IMR-90 (cell line): Measurements from ENCODE around the gene KIAA0513. TPM values are rescaled to one million over a fixed set of nuclear protein-coding genes. Genes with fewer than 3 reads are reported as not detected.
A peak's percentile ranks its signal among the peaks of the same experiment; 100 is the strongest.

Experiments
- ATAC-seq: fragments of 200-7000 bp; cut with Tn5 transposase; 2 replicates; pipeline ENCODE4 v1.9.1; 2020; ENCODE audit warnings: low read depth, mild to moderate bottlenecking, moderate library complexity
- BruUV-seq: library from RNA; stranded (reverse); fragments of 400-500 nt; replicated peaks from 2 replicates; lab custom pipeline; 2021; lab: Mats Ljungman, UMichigan
- CTCF ChIA-PET: fragments of 300-600 bp; formaldehyde crosslinking; extraction: SDS; loops from one replicate; lab custom pipeline; 2021; ENCODE audit warnings: antibody characterized with exemption; lab: Yijun Ruan, JAX
- POLR2A ChIA-PET: fragments of 300-600 bp; sonication (Branson Sonifier 250); formaldehyde crosslinking; loops from one replicate; lab custom pipeline; 2022; ENCODE audit warnings: antibody characterized with exemption; ENCODE audit not compliant: unreplicated experiment; lab: Charles Lee
- DNase-seq: peaks from one replicate; pipeline ENCODE4 v3.0.0; 2013
- H2AFZ ChIP-seq: replicated peaks from 2 replicates; pipeline ENCODE3; 2013; ENCODE audit warnings: low read length, mild to moderate bottlenecking; ENCODE audit not compliant: poor library complexity
- H2AK5ac ChIP-seq: 2 replicates; pipeline ENCODE4 v1.6.1; 2013; ENCODE audit warnings: low read depth, low read length, inconsistent platforms
- H2AK9ac ChIP-seq: replicated peaks from 2 replicates; pipeline ENCODE3; 2013; ENCODE audit warnings: mild to moderate bottlenecking, low read depth, low read length, moderate library complexity; ENCODE audit not compliant: poor library complexity
- H2BK120ac ChIP-seq: 2 replicates; pipeline ENCODE4 v1.6.1; 2013; ENCODE audit warnings: low read depth, low read length, inconsistent platforms
- H2BK15ac ChIP-seq: 3 replicates; pipeline ENCODE4 v1.6.1; 2013; ENCODE audit warnings: low read depth, low read length, inconsistent platforms
- H2BK20ac ChIP-seq: 2 replicates; pipeline ENCODE4 v1.6.1; 2013; ENCODE audit warnings: low read depth, mild to moderate bottlenecking, inconsistent platforms, low read length, moderate library complexity
- H2BK5ac ChIP-seq: 2 replicates; pipeline ENCODE4 v1.6.1; 2013; ENCODE audit warnings: mild to moderate bottlenecking, low read depth, low read length, inconsistent platforms; ENCODE audit not compliant: poor library complexity, severe bottlenecking
- H3K14ac ChIP-seq: replicated peaks from 2 replicates; pipeline ENCODE4 v1.6.1; 2013; ENCODE audit warnings: low read depth, low read length, inconsistent platforms
- H3K18ac ChIP-seq: 2 replicates; pipeline ENCODE4 v1.6.1; 2013; ENCODE audit warnings: low read depth, low read length, control low read depth
- H3K23ac ChIP-seq: 2 replicates; pipeline ENCODE4 v1.6.1; 2013; ENCODE audit warnings: low read depth, low read length, inconsistent platforms
- H3K27ac ChIP-seq: 2 replicates; pipeline ENCODE4 v1.5.1; 2013; ENCODE audit warnings: mild to moderate bottlenecking, control low read depth, low read length; ENCODE audit not compliant: insufficient read depth
- H3K27me3 ChIP-seq: 2 replicates; pipeline ENCODE4 v1.6.1; 2013; ENCODE audit warnings: low read length; ENCODE audit not compliant: control insufficient read depth, insufficient read depth
- H3K36me3 ChIP-seq: 2 replicates; pipeline ENCODE4 v1.6.1; 2013; ENCODE audit warnings: low read length, mixed read lengths; ENCODE audit not compliant: control insufficient read depth, insufficient read depth
- H3K4ac ChIP-seq: 2 replicates; pipeline ENCODE4 v1.6.1; 2013; ENCODE audit warnings: low read depth, low read length, inconsistent platforms
- H3K4me1 ChIP-seq: 2 replicates; pipeline ENCODE4 v1.6.1; 2013; ENCODE audit warnings: low read length, mixed read lengths; ENCODE audit not compliant: control insufficient read depth, insufficient read depth
- H3K4me2 ChIP-seq: 2 replicates; pipeline ENCODE4 v1.6.1; 2013; ENCODE audit warnings: low read depth, mild to moderate bottlenecking, control low read depth, low read length, moderate library complexity
- H3K4me3 ChIP-seq: 2 replicates; pipeline ENCODE4 v1.5.1; 2013; ENCODE audit warnings: low read depth, mild to moderate bottlenecking, control low read depth, low read length, moderate library complexity; ENCODE audit not compliant: insufficient read depth
- H3K56ac ChIP-seq: 2 replicates; pipeline ENCODE4 v1.6.1; 2013; ENCODE audit warnings: low read length, inconsistent platforms; ENCODE audit not compliant: insufficient read depth; ENCODE audit errors: extremely low read depth
- H3K79me1 ChIP-seq, 2 experiments: 2 replicates each; pipeline ENCODE4 v1.6.1; 2013; ENCODE audit warnings: low read length in 2 of 2, inconsistent platforms in 1 of 2, low read depth in 1 of 2
- H3K9ac ChIP-seq: 2 replicates; pipeline ENCODE4 v1.6.1; 2013; ENCODE audit warnings: low read depth, low read length, control low read depth
- H3K9me1 ChIP-seq: 2 replicates; pipeline ENCODE4 v1.6.1; 2013; ENCODE audit warnings: low read length, inconsistent platforms; ENCODE audit not compliant: insufficient read depth
- H3K9me3 ChIP-seq: 2 replicates; pipeline ENCODE4 v1.6.1; 2013; ENCODE audit warnings: low read length; ENCODE audit not compliant: control insufficient read depth, insufficient read depth
- H4K20me1 ChIP-seq: 2 replicates; pipeline ENCODE4 v1.6.1; 2013; ENCODE audit warnings: low read length, inconsistent platforms; ENCODE audit not compliant: insufficient read depth
- H4K5ac ChIP-seq: 2 replicates; pipeline ENCODE4 v1.6.1; 2013; ENCODE audit warnings: mild to moderate bottlenecking, low read depth, low read length, control low read depth
- H4K8ac ChIP-seq, 2 experiments: 2 replicates each; pipeline ENCODE4 v1.6.1; 2013; ENCODE audit warnings: low read depth in 2 of 2, low read length in 2 of 2, control low read depth in 1 of 2, inconsistent platforms in 1 of 2
- H4K91ac ChIP-seq: 2 replicates; pipeline ENCODE4 v1.6.1; 2013; ENCODE audit warnings: low read depth, low read length, inconsistent platforms; ENCODE audit not compliant: insufficient read depth
- BHLHE40 ChIP-seq: fragments of 150-350 bp; IDR thresholded peaks from 2 replicates; pipeline ENCODE4 v1.6.1; 2016; ENCODE audit warnings: mild to moderate bottlenecking, low read depth, low read length
- CEBPB ChIP-seq: IDR thresholded peaks from 2 replicates; pipeline ENCODE4 v1.6.1; 2012; ENCODE audit warnings: low read depth, low read length, improper control_type of control experiment
- CHD1 ChIP-seq: IDR thresholded peaks from 2 replicates; pipeline ENCODE4 v1.6.1; 2012; ENCODE audit warnings: low read depth, low read length, improper control_type of control experiment
- MAZ ChIP-seq: IDR thresholded peaks from 2 replicates; pipeline ENCODE4 v1.6.1; 2012; ENCODE audit warnings: low read depth, mild to moderate bottlenecking, low read length, improper control_type of control experiment, moderate library complexity, borderline replicate concordance
- MXI1 ChIP-seq: IDR thresholded peaks from 2 replicates; pipeline ENCODE4 v1.6.1; 2012; ENCODE audit warnings: low read depth, mild to moderate bottlenecking, low read length, moderate library complexity, borderline replicate concordance
- RCOR1 ChIP-seq: IDR thresholded peaks from 2 replicates; pipeline ENCODE4 v1.6.1; 2012; ENCODE audit warnings: mild to moderate bottlenecking, low read length, improper control_type of control experiment; ENCODE audit not compliant: insufficient replicate concordance
- RFX5 ChIP-seq: IDR thresholded peaks from 2 replicates; pipeline ENCODE4 v1.8.0; 2012; ENCODE audit warnings: low read depth, mild to moderate bottlenecking, low read length, moderate library complexity
- SMC3 ChIP-seq: fragments of 150-350 bp; IDR thresholded peaks from 2 replicates; pipeline ENCODE4 v1.6.1; 2016; ENCODE audit warnings: low read depth, mild to moderate bottlenecking, antibody characterized with exemption, low read length, moderate library complexity
- WGBS, 2 experiments: methylation state at CpG; one replicate each; pipeline versions ENCODE4 v1.1.5 to v1.1.7; 2013; ENCODE audit warnings: missing lambda C conversion rate in 2 of 2; ENCODE audit not compliant: insufficient read length in 1 of 2; ENCODE audit errors: extremely low coverage in 2 of 2; 5-methylcytosine and 5-hydroxymethylcytosine counted together
- dilution Hi-C: fragments of 300-500 bp; cut with HindIII; formaldehyde crosslinking; loops from one replicate; pipeline ENCODE4 v1.14.3; 2018; ENCODE audit warnings: low sequenced_read_pairs; ENCODE audit not compliant: unreplicated experiment
- in situ Hi-C: fragments of 300-500 bp; cut with MboI; formaldehyde crosslinking; loops from 3 replicates; pipeline ENCODE4 v1.14.3; 2019; ENCODE audit warnings: low sequenced_read_pairs, inconsistent platforms, mixed read lengths
- intact Hi-C: fragments of 100-400 bp; cut with micrococcal nuclease; formaldehyde crosslinking; loops from 2 replicates; pipeline ENCODE4 v1.10.0; 2022
- polyA plus RNA-seq, 3 experiments: library from polyadenylated mRNA; depleted of rRNA; stranded (reverse); fragments of >200 nt; gene quantifications; 2 replicates each; pipeline ENCODE4 v1.2.3, GENCODE V29; 2012; ENCODE audit warnings: low replicate concordance in 1 of 3
- total RNA-seq: library from RNA; depleted of rRNA; stranded (reverse); fragments of >200 nt; gene quantifications from 2 replicates; pipeline ENCODE4 v1.2.3, GENCODE V29; 2012

Gene KIAA0513
- total and polyA plus RNA-seq, 2 of the 4 experiments (the other 2 are of a cell fraction) = 9.5 TPM

DNA sequence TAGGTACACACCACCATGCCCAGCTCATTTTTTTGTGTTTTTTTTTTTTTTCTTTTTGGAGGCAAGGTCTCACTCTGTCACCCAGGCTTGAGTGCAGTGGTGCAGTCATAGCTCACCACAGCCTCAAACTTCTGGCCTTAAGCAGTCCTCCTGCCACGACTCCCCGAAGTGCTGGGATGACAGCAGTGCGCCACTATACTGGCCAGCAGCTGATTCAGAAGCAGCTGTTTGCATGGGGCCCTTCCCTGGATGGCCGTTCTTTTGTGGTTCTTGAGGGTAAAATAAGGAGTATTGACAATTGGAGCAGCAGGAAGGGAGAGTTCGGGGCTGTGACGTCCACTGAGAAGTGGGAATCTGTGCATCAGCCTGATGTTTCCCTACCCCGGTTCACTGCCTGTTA, 41.6 kb downstream of the KIAA0513 start:
- H3K23ac ChIP-seq = no peak overlapping the region
- H3K79me1 ChIP-seq = peaks cover 0 to 9% of the 10 kb centered on the region in 2 experiments; a peak in 1 of 4 replicates
- no peak for DNase-seq
- H2BK15ac ChIP-seq = no peak overlapping the region
- peaks cover 4% of the 10 kb centered on the region; the same call in 1 of the 2 replicates for H3K9me1 ChIP-seq
- BruUV-seq = no TSS peak
- no peak overlapping the region for H2AK9ac ChIP-seq
- no peaks in the 10 kb centered on the region for H3K27me3 ChIP-seq
- no peak overlapping the region for H3K56ac ChIP-seq
- H4K8ac ChIP-seq = no peak overlapping the region
- no peak for TF ChIP-seq CEBPB
- TF ChIP-seq BHLHE40 = no peak
- no peak for TF ChIP-seq MXI1
- TF ChIP-seq CHD1 = no peak
- TF ChIP-seq SMC3 = no peak
- no peak for TF ChIP-seq RFX5
- no peak for TF ChIP-seq MAZ
- no peak for TF ChIP-seq RCOR1
- WGBS, 2 experiments = no CpG with 5 or more reads among the region's 7 CpGs
- H3K4me3 ChIP-seq = no peak overlapping the region
- dilution Hi-C loops = no loop called here
- no peak overlapping the region; the same call in 1 of the 2 replicates for H2AK5ac ChIP-seq
- H4K20me1 ChIP-seq = no peaks in the 10 kb centered on the region; the same call in 1 of the 2 replicates
- H3K18ac ChIP-seq = no peak overlapping the region
- no peak overlapping the region for H2BK5ac ChIP-seq
- no peak overlapping the region for H4K91ac ChIP-seq
- no peak overlapping the region for H2BK20ac ChIP-seq
- no peak overlapping the region for H3K27ac ChIP-seq
- intact Hi-C loops = no loop called here
- H2AFZ ChIP-seq = peak overlapping the region; percentile 23
- peaks cover 13% of the 10 kb centered on the region; the same call in 1 of the 2 replicates for H3K36me3 ChIP-seq
- ChIA-PET POLR2A (no interaction called here), CTCF (no interaction called here)
- H3K9ac ChIP-seq = no peak overlapping the region
- H3K9me3 ChIP-seq = no peaks in the 10 kb centered on the region
- H3K4ac ChIP-seq = no peak overlapping the region
- peaks cover 9% of the 10 kb centered on the region for H3K4me1 ChIP-seq
- no peak overlapping the region for H4K5ac ChIP-seq
- no peak overlapping the region for H3K14ac ChIP-seq
- no peak overlapping the region for H2BK120ac ChIP-seq
- in situ Hi-C loops = no loop called here
- H3K4me2 ChIP-seq = no peak overlapping the region
- ATAC-seq = no peak
